ENCODE measurements around the gene PPP1R14D.

The PPP1R14D gene

GRCh38 chr15:40769274-40770146 is 59.0 kb downstream of the PPP1R14D start, which contains the start of gene C15orf62 (continued):
- TF ChIP-seq, protein P1, sequence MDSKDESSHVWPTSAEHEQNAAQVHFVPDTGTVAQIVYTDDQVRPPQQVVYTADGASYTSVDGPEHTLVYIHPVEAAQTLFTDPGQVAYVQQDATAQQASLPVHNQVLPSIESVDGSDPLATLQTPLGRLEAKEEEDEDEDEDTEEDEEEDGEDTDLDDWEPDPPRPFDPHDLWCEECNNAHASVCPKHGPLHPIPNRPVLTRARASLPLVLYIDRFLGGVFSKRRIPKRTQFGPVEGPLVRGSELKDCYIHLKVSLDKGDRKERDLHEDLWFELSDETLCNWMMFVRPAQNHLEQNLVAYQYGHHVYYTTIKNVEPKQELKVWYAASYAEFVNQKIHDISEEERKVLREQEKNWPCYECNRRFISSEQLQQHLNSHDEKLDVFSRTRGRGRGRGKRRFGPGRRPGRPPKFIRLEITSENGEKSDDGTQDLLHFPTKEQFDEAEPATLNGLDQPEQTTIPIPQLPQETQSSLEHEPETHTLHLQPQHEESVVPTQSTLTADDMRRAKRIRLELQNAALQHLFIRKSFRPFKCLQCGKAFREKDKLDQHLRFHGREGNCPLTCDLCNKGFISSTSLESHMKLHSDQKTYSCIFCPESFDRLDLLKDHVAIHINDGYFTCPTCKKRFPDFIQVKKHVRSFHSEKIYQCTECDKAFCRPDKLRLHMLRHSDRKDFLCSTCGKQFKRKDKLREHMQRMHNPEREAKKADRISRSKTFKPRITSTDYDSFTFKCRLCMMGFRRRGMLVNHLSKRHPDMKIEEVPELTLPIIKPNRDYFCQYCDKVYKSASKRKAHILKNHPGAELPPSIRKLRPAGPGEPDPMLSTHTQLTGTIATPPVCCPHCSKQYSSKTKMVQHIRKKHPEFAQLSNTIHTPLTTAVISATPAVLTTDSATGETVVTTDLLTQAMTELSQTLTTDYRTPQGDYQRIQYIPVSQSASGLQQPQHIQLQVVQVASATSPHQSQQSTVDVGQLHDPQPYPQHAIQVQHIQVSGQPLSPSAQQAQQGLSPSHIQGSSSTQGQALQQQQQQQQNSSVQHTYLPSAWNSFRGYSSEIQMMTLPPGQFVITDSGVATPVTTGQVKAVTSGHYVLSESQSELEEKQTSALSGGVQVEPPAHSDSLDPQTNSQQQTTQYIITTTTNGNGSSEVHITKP (tag by site-specific recombination; IDR thresholded peaks at IDR 0.05), result peak; percentile 54
- TF ChIP-seq ZNF16 (tag by site-specific recombination; IDR thresholded peaks at IDR 0.05; ENCODE audit: low read depth) (peak; percentile 67), ZNF776 (tag by site-specific recombination; IDR thresholded peaks at IDR 0.05; ENCODE audit: borderline replicate concordance) (no peak), SCRT1 (tag by site-specific recombination; IDR thresholded peaks at IDR 0.05; ENCODE audit: borderline replicate concordance) (peak; percentile 89), KLF16 (tag by site-specific recombination; IDR thresholded peaks at IDR 0.05) (0 out of 2 replicates have a peak, but pooled peaks have one; percentile 31), ZNF792 (tag by site-specific recombination; IDR thresholded peaks at IDR 0.05) (no peak), REPIN1 (tag by site-specific recombination; IDR thresholded peaks at IDR 0.05; ENCODE audit: low read depth) (no peak), ZIC2 (tag by site-specific recombination; IDR thresholded peaks at IDR 0.05) (peak; percentile 93), ZNF501 (tag by site-specific recombination; IDR thresholded peaks at IDR 0.05) (no peak), ZNF223 (tag by site-specific recombination; IDR thresholded peaks at IDR 0.05) (no peak), ZNF600 (tag by site-specific recombination; IDR thresholded peaks at IDR 0.05) (peak; percentile 81), ZBTB7A (tag by site-specific recombination; IDR thresholded peaks at IDR 0.05; ENCODE audit: low read depth) (no peak), BCL6B (tag by site-specific recombination; IDR thresholded peaks at IDR 0.05) (no peak), GLIS2 (tag by site-specific recombination; IDR thresholded peaks at IDR 0.05) (peak; percentile 64)
- TF ChIP-seq, protein P2, sequence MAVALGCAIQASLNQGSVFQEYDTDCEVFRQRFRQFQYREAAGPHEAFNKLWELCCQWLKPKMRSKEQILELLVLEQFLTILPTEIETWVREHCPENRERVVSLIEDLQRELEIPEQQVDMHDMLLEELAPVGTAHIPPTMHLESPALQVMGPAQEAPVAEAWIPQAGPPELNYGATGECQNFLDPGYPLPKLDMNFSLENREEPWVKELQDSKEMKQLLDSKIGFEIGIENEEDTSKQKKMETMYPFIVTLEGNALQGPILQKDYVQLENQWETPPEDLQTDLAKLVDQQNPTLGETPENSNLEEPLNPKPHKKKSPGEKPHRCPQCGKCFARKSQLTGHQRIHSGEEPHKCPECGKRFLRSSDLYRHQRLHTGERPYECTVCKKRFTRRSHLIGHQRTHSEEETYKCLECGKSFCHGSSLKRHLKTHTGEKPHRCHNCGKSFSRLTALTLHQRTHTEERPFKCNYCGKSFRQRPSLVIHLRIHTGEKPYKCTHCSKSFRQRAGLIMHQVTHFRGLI (tag by site-specific recombination; IDR thresholded peaks at IDR 0.05), result peak; percentile 80; the same call in 1 of the 2 replicates
- TF ChIP-seq, protein P3, sequence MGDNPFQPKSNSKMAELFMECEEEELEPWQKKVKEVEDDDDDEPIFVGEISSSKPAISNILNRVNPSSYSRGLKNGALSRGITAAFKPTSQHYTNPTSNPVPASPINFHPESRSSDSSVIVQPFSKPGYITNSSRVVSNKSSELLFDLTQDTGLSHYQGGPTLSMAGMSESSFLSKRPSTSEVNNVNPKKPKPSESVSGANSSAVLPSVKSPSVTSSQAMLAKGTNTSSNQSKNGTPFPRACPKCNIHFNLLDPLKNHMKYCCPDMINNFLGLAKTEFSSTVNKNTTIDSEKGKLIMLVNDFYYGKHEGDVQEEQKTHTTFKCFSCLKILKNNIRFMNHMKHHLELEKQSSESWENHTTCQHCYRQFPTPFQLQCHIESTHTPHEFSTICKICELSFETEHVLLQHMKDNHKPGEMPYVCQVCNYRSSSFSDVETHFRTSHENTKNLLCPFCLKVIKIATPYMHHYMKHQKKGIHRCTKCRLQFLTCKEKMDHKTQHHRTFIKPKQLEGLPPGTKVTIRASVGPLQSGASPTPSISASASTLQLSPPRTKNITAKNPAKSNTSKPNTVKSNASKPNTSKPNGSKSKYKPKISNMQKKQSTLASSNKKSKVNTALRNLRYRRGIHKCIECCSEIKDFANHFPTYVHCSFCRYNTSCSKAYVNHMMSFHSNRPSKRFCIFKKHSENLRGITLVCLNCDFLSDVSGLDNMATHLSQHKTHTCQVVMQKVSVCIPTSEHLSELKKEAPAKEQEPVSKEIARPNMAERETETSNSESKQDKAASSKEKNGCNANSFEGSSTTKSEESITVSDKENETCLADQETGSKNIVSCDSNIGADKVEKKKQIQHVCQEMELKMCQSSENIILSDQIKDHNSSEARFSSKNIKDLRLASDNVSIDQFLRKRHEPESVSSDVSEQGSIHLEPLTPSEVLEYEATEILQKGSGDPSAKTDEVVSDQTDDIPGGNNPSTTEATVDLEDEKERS (tag by site-specific recombination; IDR thresholded peaks at IDR 0.05), result no peak
- TF ChIP-seq, protein P4, sequence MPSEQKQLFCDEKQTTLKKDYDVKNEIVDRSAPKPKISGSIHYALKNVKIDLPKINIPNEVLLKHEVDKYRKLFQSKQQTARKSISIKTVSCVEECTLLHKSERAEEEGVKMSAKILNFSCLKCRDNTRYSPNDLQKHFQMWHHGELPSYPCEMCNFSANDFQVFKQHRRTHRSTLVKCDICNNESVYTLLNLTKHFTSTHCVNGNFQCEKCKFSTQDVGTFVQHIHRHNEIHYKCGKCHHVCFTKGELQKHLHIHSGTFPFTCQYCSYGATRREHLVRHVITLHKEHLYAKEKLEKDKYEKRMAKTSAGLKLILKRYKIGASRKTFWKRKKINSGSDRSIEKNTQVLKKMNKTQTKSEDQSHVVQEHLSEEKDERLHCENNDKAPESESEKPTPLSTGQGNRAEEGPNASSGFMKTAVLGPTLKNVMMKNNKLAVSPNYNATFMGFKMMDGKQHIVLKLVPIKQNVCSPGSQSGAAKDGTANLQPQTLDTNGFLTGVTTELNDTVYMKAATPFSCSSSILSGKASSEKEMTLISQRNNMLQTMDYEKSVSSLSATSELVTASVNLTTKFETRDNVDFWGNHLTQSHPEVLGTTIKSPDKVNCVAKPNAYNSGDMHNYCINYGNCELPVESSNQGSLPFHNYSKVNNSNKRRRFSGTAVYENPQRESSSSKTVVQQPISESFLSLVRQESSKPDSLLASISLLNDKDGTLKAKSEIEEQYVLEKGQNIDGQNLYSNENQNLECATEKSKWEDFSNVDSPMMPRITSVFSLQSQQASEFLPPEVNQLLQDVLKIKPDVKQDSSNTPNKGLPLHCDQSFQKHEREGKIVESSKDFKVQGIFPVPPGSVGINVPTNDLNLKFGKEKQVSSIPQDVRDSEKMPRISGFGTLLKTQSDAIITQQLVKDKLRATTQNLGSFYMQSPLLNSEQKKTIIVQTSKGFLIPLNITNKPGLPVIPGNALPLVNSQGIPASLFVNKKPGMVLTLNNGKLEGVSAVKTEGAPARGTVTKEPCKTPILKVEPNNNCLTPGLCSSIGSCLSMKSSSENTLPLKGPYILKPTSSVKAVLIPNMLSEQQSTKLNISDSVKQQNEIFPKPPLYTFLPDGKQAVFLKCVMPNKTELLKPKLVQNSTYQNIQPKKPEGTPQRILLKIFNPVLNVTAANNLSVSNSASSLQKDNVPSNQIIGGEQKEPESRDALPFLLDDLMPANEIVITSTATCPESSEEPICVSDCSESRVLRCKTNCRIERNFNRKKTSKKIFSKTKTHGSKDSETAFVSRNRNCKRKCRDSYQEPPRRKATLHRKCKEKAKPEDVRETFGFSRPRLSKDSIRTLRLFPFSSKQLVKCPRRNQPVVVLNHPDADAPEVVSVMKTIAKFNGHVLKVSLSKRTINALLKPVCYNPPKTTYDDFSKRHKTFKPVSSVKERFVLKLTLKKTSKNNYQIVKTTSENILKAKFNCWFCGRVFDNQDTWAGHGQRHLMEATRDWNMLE (tag by site-specific recombination; conservative IDR thresholded peaks at IDR 0.05; ENCODE audit: low read depth), result no peak
- TF ChIP-seq, protein P5, sequence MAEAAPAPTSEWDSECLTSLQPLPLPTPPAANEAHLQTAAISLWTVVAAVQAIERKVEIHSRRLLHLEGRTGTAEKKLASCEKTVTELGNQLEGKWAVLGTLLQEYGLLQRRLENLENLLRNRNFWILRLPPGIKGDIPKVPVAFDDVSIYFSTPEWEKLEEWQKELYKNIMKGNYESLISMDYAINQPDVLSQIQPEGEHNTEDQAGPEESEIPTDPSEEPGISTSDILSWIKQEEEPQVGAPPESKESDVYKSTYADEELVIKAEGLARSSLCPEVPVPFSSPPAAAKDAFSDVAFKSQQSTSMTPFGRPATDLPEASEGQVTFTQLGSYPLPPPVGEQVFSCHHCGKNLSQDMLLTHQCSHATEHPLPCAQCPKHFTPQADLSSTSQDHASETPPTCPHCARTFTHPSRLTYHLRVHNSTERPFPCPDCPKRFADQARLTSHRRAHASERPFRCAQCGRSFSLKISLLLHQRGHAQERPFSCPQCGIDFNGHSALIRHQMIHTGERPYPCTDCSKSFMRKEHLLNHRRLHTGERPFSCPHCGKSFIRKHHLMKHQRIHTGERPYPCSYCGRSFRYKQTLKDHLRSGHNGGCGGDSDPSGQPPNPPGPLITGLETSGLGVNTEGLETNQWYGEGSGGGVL (tag by site-specific recombination; IDR thresholded peaks at IDR 0.05), result peak; percentile 88
- TF ChIP-seq, protein P6, sequence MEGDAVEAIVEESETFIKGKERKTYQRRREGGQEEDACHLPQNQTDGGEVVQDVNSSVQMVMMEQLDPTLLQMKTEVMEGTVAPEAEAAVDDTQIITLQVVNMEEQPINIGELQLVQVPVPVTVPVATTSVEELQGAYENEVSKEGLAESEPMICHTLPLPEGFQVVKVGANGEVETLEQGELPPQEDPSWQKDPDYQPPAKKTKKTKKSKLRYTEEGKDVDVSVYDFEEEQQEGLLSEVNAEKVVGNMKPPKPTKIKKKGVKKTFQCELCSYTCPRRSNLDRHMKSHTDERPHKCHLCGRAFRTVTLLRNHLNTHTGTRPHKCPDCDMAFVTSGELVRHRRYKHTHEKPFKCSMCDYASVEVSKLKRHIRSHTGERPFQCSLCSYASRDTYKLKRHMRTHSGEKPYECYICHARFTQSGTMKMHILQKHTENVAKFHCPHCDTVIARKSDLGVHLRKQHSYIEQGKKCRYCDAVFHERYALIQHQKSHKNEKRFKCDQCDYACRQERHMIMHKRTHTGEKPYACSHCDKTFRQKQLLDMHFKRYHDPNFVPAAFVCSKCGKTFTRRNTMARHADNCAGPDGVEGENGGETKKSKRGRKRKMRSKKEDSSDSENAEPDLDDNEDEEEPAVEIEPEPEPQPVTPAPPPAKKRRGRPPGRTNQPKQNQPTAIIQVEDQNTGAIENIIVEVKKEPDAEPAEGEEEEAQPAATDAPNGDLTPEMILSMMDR (tag by site-specific recombination; IDR thresholded peaks at IDR 0.05), result no peak

All from HEK293 (cell line).